BJ (cell line): Measurements from ENCODE around the gene PPRC1. TPM values are rescaled to one million over a fixed set of nuclear protein-coding genes. Genes with fewer than 3 reads are reported as not detected.

Experiments
- CTCF ChIA-PET: fragments of 350-600 bp; formaldehyde crosslinking; extraction: SDS; loops from one replicate; lab custom pipeline; 2021; ENCODE audit warnings: antibody characterized with exemption, inconsistent platforms; lab: Yijun Ruan, JAX
- POLR2A ChIA-PET: fragments of 300-600 bp; sonication (Branson Sonifier 250); formaldehyde crosslinking; extraction: SDS; loops from one replicate; lab custom pipeline; 2021; ENCODE audit warnings: antibody characterized with exemption; lab: Charles Lee
- DNase-seq: peaks from one replicate; pipeline ENCODE4 v3.0.0-alpha.2; 2011; ENCODE audit warnings: low read depth
- H3K27me3 ChIP-seq: 2 replicates; pipeline ENCODE4 v1.6.0; 2011; ENCODE audit warnings: low read length; ENCODE audit not compliant: control insufficient read depth, insufficient read depth
- H3K36me3 ChIP-seq: 2 replicates; pipeline ENCODE4 v1.5.1; 2011; ENCODE audit warnings: low read length; ENCODE audit not compliant: control insufficient read depth, insufficient read depth
- H3K4me3 ChIP-seq: 2 replicates; pipeline ENCODE4 v1.5.1; 2011; ENCODE audit warnings: low read depth, mild to moderate bottlenecking, control low read depth, low read length
- polyA plus RNA-seq: library from polyadenylated mRNA; depleted of rRNA; stranded (reverse); fragments of >200 nt; gene quantifications from 2 replicates; pipeline ENCODE4 v1.2.3, GENCODE V29; 2011
- TF ChIP-seq, protein P1 (sequence below): IDR thresholded peaks from 2 replicates; pipeline ENCODE4 v1.5.1; 2011; ENCODE audit warnings: low read depth, mild to moderate bottlenecking, control low read depth, inconsistent platforms, low read length, moderate library complexity; ENCODE audit not compliant: insufficient read depth

PPRC1 gene
- polyA plus RNA-seq, 1 experiment = 17.3 TPM

GRCh38 chr10:102159831-102160230, 27.0 kb downstream of the PPRC1 start:
- TF ChIP-seq, protein P1, sequence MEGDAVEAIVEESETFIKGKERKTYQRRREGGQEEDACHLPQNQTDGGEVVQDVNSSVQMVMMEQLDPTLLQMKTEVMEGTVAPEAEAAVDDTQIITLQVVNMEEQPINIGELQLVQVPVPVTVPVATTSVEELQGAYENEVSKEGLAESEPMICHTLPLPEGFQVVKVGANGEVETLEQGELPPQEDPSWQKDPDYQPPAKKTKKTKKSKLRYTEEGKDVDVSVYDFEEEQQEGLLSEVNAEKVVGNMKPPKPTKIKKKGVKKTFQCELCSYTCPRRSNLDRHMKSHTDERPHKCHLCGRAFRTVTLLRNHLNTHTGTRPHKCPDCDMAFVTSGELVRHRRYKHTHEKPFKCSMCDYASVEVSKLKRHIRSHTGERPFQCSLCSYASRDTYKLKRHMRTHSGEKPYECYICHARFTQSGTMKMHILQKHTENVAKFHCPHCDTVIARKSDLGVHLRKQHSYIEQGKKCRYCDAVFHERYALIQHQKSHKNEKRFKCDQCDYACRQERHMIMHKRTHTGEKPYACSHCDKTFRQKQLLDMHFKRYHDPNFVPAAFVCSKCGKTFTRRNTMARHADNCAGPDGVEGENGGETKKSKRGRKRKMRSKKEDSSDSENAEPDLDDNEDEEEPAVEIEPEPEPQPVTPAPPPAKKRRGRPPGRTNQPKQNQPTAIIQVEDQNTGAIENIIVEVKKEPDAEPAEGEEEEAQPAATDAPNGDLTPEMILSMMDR = no peak
- Histone ChIP-seq H3K4me3 (no peak overlapping the region), H3K27me3 (no peaks in the 10 kb centered on the region), H3K36me3 (peaks cover 41% of the 10 kb centered on the region)
- no peak for DNase-seq
- CTCF ChIA-PET = interaction anchor here (1.3 to 5.6 kb wide), 2 partner anchors 9 to 191 kb away, joined by 4 to 52 read pairs; no protein-coding TSS in a partner anchor
- POLR2A ChIA-PET = no interaction called here

DNA sequence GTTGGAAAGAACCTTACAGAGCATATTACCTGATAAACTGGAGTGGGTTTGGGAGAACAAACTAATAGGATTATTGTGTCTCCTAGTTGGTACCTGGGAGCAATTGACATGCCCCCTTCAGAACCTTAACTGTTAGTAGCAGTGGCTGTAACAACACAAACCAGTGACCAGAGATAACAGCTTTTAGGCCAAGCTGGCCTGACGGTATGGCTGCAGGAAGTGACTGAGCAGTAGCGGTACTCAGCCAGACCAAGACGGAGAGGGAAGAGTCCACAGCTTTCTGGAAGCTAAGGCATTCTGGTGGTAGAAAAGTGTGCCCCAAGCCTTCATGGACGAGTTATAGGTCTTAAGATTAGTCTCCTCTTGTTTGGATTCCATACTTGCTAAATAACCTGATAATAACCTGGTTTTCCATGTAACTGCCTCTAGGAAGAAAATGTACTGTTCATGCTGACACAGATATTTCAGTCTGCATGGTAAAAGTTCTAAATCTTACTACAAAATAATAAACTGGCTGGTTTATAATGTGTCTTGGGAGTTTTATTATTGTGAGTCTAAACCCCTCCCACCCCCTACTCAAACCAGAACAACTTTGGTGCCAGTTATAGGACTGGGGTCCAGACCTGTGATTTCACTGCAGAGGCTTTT, 30.6 kb downstream of the PPRC1 start:
- Histone ChIP-seq H3K27me3 (no peaks in the 10 kb centered on the region), H3K36me3 (peaks cover 32% of the 10 kb centered on the region), H3K4me3 (no peak overlapping the region)
- ChIA-PET POLR2A (no interaction called here), CTCF (interaction anchor here (0.8 kb wide), 2 partner anchors 62 to 66 kb away, joined by 3 read pairs; no protein-coding TSS in a partner anchor)
- DNase-seq = no peak
- TF ChIP-seq, protein P1 = no peak

DNA sequence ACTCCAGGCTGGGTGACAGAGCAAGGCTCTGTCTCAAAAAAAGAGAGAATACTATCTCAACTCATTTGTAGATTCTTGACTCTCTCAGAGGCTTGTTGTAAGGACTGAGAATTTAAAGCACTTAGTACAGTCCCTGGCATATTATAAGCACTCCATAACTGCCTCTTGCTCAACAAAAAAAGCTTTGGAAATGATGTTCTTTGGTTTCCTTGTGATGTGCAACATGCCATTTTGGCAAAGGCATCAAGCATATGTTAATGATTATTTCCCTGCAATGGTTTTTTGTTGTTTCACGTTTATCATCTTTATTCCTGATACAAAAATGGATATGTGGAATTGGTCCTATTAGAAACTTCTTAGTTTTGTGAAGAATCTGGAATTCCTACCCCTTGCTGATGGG, 35.0 kb downstream of the PPRC1 start:
- no peak for DNase-seq
- TF ChIP-seq, protein P1 = no peak
- peaks cover 2% of the 10 kb centered on the region; the same call in 1 of the 2 replicates for H3K36me3 ChIP-seq
- no peaks in the 10 kb centered on the region for H3K27me3 ChIP-seq
- H3K4me3 ChIP-seq = no peak overlapping the region
- POLR2A ChIA-PET = no interaction called here
- CTCF ChIA-PET = interaction anchor here (1.1 to 4.7 kb wide), 4 partner anchors 9 to 254 kb away, joined by 3 to 52 read pairs (median 14); partner anchors contain the start of gene FBXL15

DNA sequence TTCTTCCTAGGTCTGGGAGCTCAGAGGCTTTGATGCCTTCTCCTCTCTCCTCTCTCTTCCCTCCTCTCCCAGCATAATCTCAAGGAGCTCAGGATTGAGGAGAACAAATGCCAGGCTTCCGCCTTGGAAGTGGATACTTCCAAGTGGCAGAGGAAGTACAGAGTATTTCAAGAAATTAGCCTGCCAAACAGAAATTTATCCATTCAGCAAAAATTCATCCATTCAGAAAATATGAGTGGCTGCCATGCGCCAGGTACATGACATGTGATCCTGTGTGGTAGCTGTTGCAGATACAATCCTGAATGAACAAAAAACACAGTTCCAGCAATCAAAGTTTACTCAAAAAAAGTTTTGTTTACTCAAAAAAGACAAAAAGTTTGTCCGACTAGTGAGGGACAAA, 37.8 kb downstream of the PPRC1 start:
- H3K27me3 ChIP-seq = no peaks in the 10 kb centered on the region
- CTCF ChIA-PET = interaction anchor here (0.8 to 4.7 kb wide), 13 partner anchors 12 to 251 kb away, joined by 3 to 52 read pairs (median 6); partner anchors contain the start of gene FBXL15
- H3K4me3 ChIP-seq = no peak overlapping the region
- POLR2A ChIA-PET = no interaction called here
- H3K36me3 ChIP-seq = no peaks in the 10 kb centered on the region
- TF ChIP-seq, protein P1 = no peak
- DNase-seq = no peak

GRCh38 chr10:102172288-102172687, 39.4 kb downstream of the PPRC1 start:
- no peaks in the 10 kb centered on the region for H3K36me3 ChIP-seq
- no peak for DNase-seq
- ChIA-PET POLR2A (interaction anchor here (0.6 kb wide), 1 partner anchor 204 kb away, joined by 3 read pairs; no protein-coding TSS in a partner anchor), CTCF (interaction anchor here (0.9 to 4.5 kb wide), 6 partner anchors 11 to 250 kb away, joined by 3 to 25 read pairs (median 3); partner anchors contain the start of gene FBXL15)
- H3K27me3 ChIP-seq = no peaks in the 10 kb centered on the region
- no peak overlapping the region for H3K4me3 ChIP-seq
- TF ChIP-seq, protein P1 = no peak
